Esophagus muscularis mucosa (tissue), 4 donors: Measurements from ENCODE around the gene SEC61A1. TPM values are rescaled to one million over a fixed set of nuclear protein-coding genes. Genes with fewer than 3 reads are reported as not detected.

Experiments used
- DNase-seq: peaks from one replicate; pipeline ENCODE4 v3.0.0-alpha.2; 2017; ENCODE audit errors: extremely low spot score
- H3K27ac ChIP-seq, 4 donors: fragments of 200-600 bp; sonication (generic); replicated peaks in 1 of 4; 1 replicate in 3 of 4; 2 replicates in 1 of 4; pipeline ENCODE4 v1.5.1; 2016 to 2019; ENCODE audit warnings: mild to moderate bottlenecking in 1 of 4
- H3K27me3 ChIP-seq, 4 donors: fragments of 200-600 bp; sonication (generic); one replicate each; pipeline versions ENCODE4 v1.5.1 to v1.6.0; 2016 to 2019
- H3K36me3 ChIP-seq, 4 donors: fragments of 200-600 bp; sonication (generic); one replicate each; pipeline ENCODE4 v1.5.1; 2016 to 2019
- H3K4me1 ChIP-seq, 4 donors: fragments of 200-600 bp; sonication (generic); one replicate each; pipeline ENCODE4 v1.5.1; 2016 to 2019
- H3K4me3 ChIP-seq, 4 donors: fragments of 200-600 bp; sonication (generic); 1 replicate in 2 of 4; 2 replicates in 2 of 4; pipeline ENCODE4 v1.5.1; 2016 to 2019; ENCODE audit warnings: mild to moderate bottlenecking in 4 of 4, moderate library complexity in 1 of 4
- H3K9me3 ChIP-seq, 4 donors: fragments of 200-600 bp; sonication (generic); 1 replicate in 3 of 4; 2 replicates in 1 of 4; pipeline ENCODE4 v1.5.1; 2016 to 2019
- EP300 ChIP-seq: sonication (generic); formaldehyde crosslinking; IDR thresholded peaks from one replicate; pipeline ENCODE4 v1.6.1; 2017; ENCODE audit warnings: antibody characterized with exemption
- POLR2A ChIP-seq: fragments of 450-650 bp; IDR thresholded peaks from one replicate; pipeline ENCODE4 v1.6.1; 2017; ENCODE audit warnings: antibody characterized with exemption, moderate library complexity, mild to moderate bottlenecking, low read depth
- POLR2AphosphoS5 ChIP-seq, 2 donors: sonication (generic); formaldehyde crosslinking; IDR thresholded peaks; one replicate each; pipeline ENCODE4 v1.6.1; 2017; ENCODE audit warnings: antibody characterized with exemption in 2 of 2
- WGBS: methylation state at CpG from one replicate; pipeline ENCODE4 v1.1.5; 2018; 5-methylcytosine and 5-hydroxymethylcytosine counted together
- intact Hi-C: fragments of 100-400 bp; cut with DNase I; formaldehyde crosslinking; loops from one replicate; pipeline ENCODE4 v1.15.1; 2023
- total RNA-seq, 4 donors: library from RNA; depleted of rRNA; stranded (reverse); fragments of >200 nt; gene quantifications; one replicate each; pipeline versions ENCODE4 v1.1.0 to v1.2.1, GENCODE V29; 2016
- TF ChIP-seq, protein P1 (sequence below), 3 experiments: fragments of 200-600 bp in 2 of 3; fragments of 450-650 bp in 1 of 3; sonication (generic) in 2 of 3; IDR thresholded peaks; one replicate each; pipeline ENCODE4 v1.5.1; 2017 to 2019; ENCODE audit warnings: antibody characterized with exemption in 3 of 3, mild to moderate bottlenecking in 2 of 3, moderate library complexity in 1 of 3

SEC61A1 gene
- total RNA-seq, 4 donors from 2014 or later: 67.7 to 110 (median 89.6) TPM

DNA sequence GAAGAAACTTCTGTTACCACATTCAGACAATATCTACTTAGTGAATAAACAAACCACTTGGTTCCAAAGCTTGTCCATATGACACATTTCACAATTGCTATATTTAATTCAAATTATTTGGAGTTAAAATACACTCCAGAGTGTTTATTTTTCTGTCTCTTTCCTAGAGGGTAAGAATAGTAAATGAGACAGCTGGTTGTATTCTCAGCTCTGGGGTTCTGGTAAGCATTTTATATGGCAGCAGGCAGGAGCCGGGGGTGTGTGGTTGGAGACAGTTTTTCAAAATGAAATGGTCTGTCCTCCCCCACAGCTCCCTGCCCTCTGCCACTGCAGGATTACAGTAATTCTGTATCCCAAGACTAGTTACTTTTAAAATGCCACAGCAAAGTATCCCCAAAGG is 10.9 kb upstream of the SEC61A1 start:
- intact Hi-C loops: no loop called here
- Histone ChIP-seq H3K4me1 (no peaks in the 10 kb centered on the region), H3K36me3 (no peaks in the 10 kb centered on the region), H3K27me3 (no peaks in the 10 kb centered on the region), H3K9me3 (no peaks in the 10 kb centered on the region), H3K27ac (no peak overlapping the region), H3K4me3 (no peak overlapping the region)
- WGBS: 53% methylated on average over 1 of the region's 1 CpG
- TF ChIP-seq EP300 (no peak), POLR2AphosphoS5 (IDR thresholded peaks at IDR 0.05) (no peak), POLR2A (no peak)
- TF ChIP-seq, protein P1, sequence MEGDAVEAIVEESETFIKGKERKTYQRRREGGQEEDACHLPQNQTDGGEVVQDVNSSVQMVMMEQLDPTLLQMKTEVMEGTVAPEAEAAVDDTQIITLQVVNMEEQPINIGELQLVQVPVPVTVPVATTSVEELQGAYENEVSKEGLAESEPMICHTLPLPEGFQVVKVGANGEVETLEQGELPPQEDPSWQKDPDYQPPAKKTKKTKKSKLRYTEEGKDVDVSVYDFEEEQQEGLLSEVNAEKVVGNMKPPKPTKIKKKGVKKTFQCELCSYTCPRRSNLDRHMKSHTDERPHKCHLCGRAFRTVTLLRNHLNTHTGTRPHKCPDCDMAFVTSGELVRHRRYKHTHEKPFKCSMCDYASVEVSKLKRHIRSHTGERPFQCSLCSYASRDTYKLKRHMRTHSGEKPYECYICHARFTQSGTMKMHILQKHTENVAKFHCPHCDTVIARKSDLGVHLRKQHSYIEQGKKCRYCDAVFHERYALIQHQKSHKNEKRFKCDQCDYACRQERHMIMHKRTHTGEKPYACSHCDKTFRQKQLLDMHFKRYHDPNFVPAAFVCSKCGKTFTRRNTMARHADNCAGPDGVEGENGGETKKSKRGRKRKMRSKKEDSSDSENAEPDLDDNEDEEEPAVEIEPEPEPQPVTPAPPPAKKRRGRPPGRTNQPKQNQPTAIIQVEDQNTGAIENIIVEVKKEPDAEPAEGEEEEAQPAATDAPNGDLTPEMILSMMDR (IDR thresholded peaks at IDR 0.05): no peak
- peak; percentile 50 for DNase-seq

- peaks cover 0 to 16% (median 7%) of the 10 kb centered on the region in 4 donors for H3K36me3 ChIP-seq
- no peaks in the 10 kb centered on the region for H3K9me3 ChIP-seq
- intact Hi-C loops: loop anchor here (10.0 kb wide), 1 partner anchor 376 kb away; the partner anchor contains the start of gene ABTB1
- TF ChIP-seq EP300 (no peak), POLR2AphosphoS5 (IDR thresholded peaks at IDR 0.05) (no peak)
- H3K27me3 ChIP-seq: no peaks in the 10 kb centered on the region
- H3K27ac ChIP-seq: no peak overlapping the region
- peaks cover 35 to 39% (median 36%) of the 10 kb centered on the region in 4 donors for H3K4me1 ChIP-seq
- DNase-seq: peak; percentile 62
- no peak overlapping the region for H3K4me3 ChIP-seq
- WGBS: 77% methylated on average over 3 of the region's 3 CpGs
These were observed 1.6 kb upstream of the SEC61A1 start for GRCh38 chr3:128050597-128050996.

GRCh38 chr3:128051459-128051836 is 789 bp upstream of the SEC61A1 start:
- peak overlapping the region; percentile 95 to 99 (median 98) for H3K4me3 ChIP-seq
- H3K9me3 ChIP-seq: no peaks in the 10 kb centered on the region
- TF ChIP-seq, protein P1 (IDR thresholded peaks at IDR 0.05): no peak
- TF ChIP-seq POLR2A: no peak
- no peak for TF ChIP-seq EP300
- TF ChIP-seq POLR2AphosphoS5 (IDR thresholded peaks at IDR 0.05): no peak
- H3K27me3 ChIP-seq: no peaks in the 10 kb centered on the region
- H3K4me1 ChIP-seq: peaks cover 37 to 40% (median 38%) of the 10 kb centered on the region in 4 donors
- H3K36me3 ChIP-seq: peaks cover 0 to 25% (median 11%) of the 10 kb centered on the region in 4 donors
- 12% methylated on average over 10 of the region's 10 CpGs for WGBS
- intact Hi-C loops: loop anchor here (10.0 kb wide), 1 partner anchor 377 kb away; the partner anchor contains the start of gene ABTB1
- DNase-seq: peak; percentile 66
- H3K27ac ChIP-seq: peak overlapping the region; percentile 77 to 96 (median 94)

GRCh38 chr3:128052595-128053351 is 536 bp downstream of the SEC61A1 start:
- intact Hi-C loops: loop anchor here (10.0 kb wide), 1 partner anchor 378 kb away; the partner anchor contains the start of gene ABTB1
- WGBS: 3% methylated on average over 15 of the region's 33 CpGs
- TF ChIP-seq, protein P1 (IDR thresholded peaks at IDR 0.05): no peak
- TF ChIP-seq POLR2AphosphoS5 (IDR thresholded peaks at IDR 0.05) (no peak), EP300 (no peak), POLR2A (no peak)

DNA sequence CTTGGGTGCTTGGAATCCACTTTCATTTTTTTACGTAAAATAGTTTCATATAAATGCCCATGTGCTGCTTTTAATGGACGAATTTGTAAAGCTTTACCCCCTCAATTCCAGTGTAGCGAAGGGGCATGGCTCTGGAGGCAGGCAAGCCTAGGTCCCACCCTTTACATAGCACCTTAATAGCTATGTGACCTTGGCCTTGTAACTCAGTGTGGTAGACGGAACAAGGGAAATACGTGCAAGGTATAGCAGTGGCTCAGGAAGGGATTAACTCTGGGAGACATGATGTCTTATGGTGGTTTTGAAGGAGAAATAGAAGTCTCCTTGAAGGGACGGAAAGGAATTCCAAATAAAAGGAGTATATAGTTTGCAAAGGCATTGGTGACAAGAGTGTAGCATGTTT is 1.4 kb downstream of the SEC61A1 start:
- Histone ChIP-seq H3K27ac (peak overlapping the region in 1 of 4 donors; percentile 93), H3K27me3 (no peaks in the 10 kb centered on the region), H3K4me1 (peaks cover 37 to 40% (median 38%) of the 10 kb centered on the region in 4 donors), H3K36me3 (peaks cover 14 to 44% (median 31%) of the 10 kb centered on the region in 4 donors), H3K4me3 (peak overlapping the region; percentile 95 to 99 (median 98)), H3K9me3 (no peaks in the 10 kb centered on the region)
- no peak for TF ChIP-seq POLR2A
- no peak for TF ChIP-seq EP300
- no peak for TF ChIP-seq POLR2AphosphoS5 (IDR thresholded peaks at IDR 0.05)
- TF ChIP-seq, protein P1 (IDR thresholded peaks at IDR 0.05): no peak
- 71% methylated on average over 6 of the region's 6 CpGs for WGBS
- no peak for DNase-seq
- intact Hi-C loops: loop anchor here (10.0 kb wide), 1 partner anchor 379 kb away; the partner anchor contains the start of gene ABTB1

More at GRCh38 chr3:128052595-128053351, 536 bp downstream of the SEC61A1 start:
- peak; percentile 42 for DNase-seq
- Histone ChIP-seq H3K4me3 (peak overlapping the region; percentile 95 to 99 (median 98)), H3K4me1 (peaks cover 37 to 40% (median 38%) of the 10 kb centered on the region in 4 donors), H3K9me3 (no peaks in the 10 kb centered on the region), H3K27me3 (no peaks in the 10 kb centered on the region), H3K27ac (peak overlapping the region; percentile 93 to 97 (median 96)), H3K36me3 (peaks cover 6 to 36% (median 23%) of the 10 kb centered on the region in 4 donors)
